M059J (cell line): ENCODE results near the gene IMPA2. TPM values are rescaled to one million over a fixed set of nuclear protein-coding genes. Genes with fewer than 3 reads are reported as not detected.
"Not testable (repeated sequence)": the region's sequence is repeated elsewhere in the genome, so short reads cannot be mapped to it uniquely, and the experiment has no call there.

ENCODE experiments used
- DNase-seq: peaks from one replicate; pipeline ENCODE4 v3.0.0-alpha.2; 2012; ENCODE audit warnings: low read depth
- total RNA-seq: library from RNA; depleted of rRNA; stranded (reverse); fragments of >200 nt; shearing (Covaris generic); gene quantifications from 2 replicates; pipeline ENCODE4 v1.2.3, GENCODE V29; 2014

Gene IMPA2
- total RNA-seq, 1 experiment from 2014 or later, result 10.4 TPM

- DNase-seq, result no peak
Measured at GRCh38 chr18:11962597-11962996, 18.7 kb upstream of the IMPA2 start.

GRCh38 chr18:11963991-11964484 is 17.3 kb upstream of the IMPA2 start:
- peak; percentile 26 for DNase-seq

- no peak for DNase-seq
Measured at GRCh38 chr18:11969904-11970835, 11.1 kb upstream of the IMPA2 start.

GRCh38 chr18:11970836-11971226 is 10.5 kb upstream of the IMPA2 start:
- DNase-seq, result not testable (repeated sequence)

GRCh38 chr18:11972371-11973174 is 8.7 kb upstream of the IMPA2 start:
- no peak for DNase-seq

GRCh38 chr18:11974741-11975325 is 6.5 kb upstream of the IMPA2 start:
- no peak for DNase-seq

- DNase-seq, result no peak
Measured at GRCh38 chr18:11975723-11976122, 5.6 kb upstream of the IMPA2 start.

GRCh38 chr18:11976315-11977152 is 4.8 kb upstream of the IMPA2 start:
- DNase-seq, result no peak

GRCh38 chr18:11977153-11977466 is 4.2 kb upstream of the IMPA2 start:
- DNase-seq, result no peak

GRCh38 chr18:11978956-11979355 is 2.4 kb upstream of the IMPA2 start:
- DNase-seq, result no peak

GRCh38 chr18:11980163-11980493 is 1.2 kb upstream of the IMPA2 start:
- DNase-seq, result no peak

GRCh38 chr18:11980494-11981191 is 664 bp upstream of the IMPA2 start:
- DNase-seq, result peak; percentile 97

GRCh38 chr18:11981543-11982366 is 448 bp downstream of the IMPA2 start:
- peak; percentile 39 for DNase-seq

GRCh38 chr18:11982981-11983380 is 1.7 kb downstream of the IMPA2 start:
- no peak for DNase-seq

GRCh38 chr18:11983592-11983991 is 2.3 kb downstream of the IMPA2 start:
- no peak for DNase-seq

GRCh38 chr18:11984091-11984490 is 2.8 kb downstream of the IMPA2 start:
- DNase-seq, result no peak

GRCh38 chr18:11985586-11985985 is 4.3 kb downstream of the IMPA2 start:
- DNase-seq, result no peak

- no peak for DNase-seq
Measured at GRCh38 chr18:11986061-11986460, 4.8 kb downstream of the IMPA2 start.

- DNase-seq, result no peak
Measured at GRCh38 chr18:11987527-11987926, 6.2 kb downstream of the IMPA2 start.

- DNase-seq, result no peak
Measured at GRCh38 chr18:11989174-11989573, 7.9 kb downstream of the IMPA2 start.
